GM19240 (cell line): ENCODE measurements around the gene SCRN3.
A peak's percentile ranks its signal among the peaks of the same experiment; 100 is the strongest.
"Not testable (repeated sequence)": the region's sequence is repeated elsewhere in the genome, so short reads cannot be mapped to it uniquely, and the experiment has no call there.

Experiments
- DNase-seq: peaks from one replicate; pipeline ENCODE4 v3.0.0; 2011; ENCODE audit warnings: low spot score; ENCODE audit not compliant: insufficient read length

Gene SCRN3, protein sequence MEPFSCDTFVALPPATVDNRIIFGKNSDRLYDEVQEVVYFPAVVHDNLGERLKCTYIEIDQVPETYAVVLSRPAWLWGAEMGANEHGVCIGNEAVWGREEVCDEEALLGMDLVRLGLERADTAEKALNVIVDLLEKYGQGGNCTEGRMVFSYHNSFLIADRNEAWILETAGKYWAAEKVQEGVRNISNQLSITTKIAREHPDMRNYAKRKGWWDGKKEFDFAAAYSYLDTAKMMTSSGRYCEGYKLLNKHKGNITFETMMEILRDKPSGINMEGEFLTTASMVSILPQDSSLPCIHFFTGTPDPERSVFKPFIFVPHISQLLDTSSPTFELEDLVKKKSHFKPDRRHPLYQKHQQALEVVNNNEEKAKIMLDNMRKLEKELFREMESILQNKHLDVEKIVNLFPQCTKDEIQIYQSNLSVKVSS

DNA sequence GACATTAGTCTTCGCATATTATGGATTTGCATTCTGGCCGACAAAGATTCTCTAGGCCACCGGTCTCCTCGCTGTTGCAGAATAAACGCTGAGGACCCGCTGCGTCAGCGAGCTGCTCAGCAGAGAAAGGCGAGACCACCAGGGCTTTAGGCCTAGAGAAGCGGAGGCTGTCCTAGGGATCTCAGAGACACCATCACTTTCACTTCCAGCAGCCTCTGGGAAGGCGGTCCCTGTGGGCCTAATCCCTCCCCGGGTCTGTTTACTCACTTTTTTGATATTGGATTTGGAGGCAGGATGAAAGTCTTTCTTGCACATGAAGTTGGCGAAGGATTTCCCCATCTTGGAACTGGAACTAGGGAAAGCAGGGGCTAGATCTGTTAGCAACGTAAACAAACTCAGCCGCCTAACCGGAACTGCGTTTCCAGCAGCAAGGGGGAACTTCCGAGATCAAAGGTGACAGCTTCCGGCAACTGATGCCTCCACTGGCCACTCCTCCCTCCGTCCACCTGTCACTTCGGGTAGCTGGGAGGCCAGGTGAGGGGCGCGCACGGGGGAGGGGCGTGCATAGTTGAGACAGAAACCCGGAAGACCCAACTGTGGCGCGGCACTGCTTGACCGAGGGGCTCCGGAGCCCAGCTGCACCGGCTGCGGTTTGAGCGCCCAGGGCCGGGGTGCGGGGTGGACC is at the start of gene SCRN3:
SCRN3 (plus strand) TSS at position 447 of the 685 bp plus-strand sequence. CDS start 2,554 bp downstream, outside the sequence.
- peak; percentile 74 for DNase-seq

DNA sequence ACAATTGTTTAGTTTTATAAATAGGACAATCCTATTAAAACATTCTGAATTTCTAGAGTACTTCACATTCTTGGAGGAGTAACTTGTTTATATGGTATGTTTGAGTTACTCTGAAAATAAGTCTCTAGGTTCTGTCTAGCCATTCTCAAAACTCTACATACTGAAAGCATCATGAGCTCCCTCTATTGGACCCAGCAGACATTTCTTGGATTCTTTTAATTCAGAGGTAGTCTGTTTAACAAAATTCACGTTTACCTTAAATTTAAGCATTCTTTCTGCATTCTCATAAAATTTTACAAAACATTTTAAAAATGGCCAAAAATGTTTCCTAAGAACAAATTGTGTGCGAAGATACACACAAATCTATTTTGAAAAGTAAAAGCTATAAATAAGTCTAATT is 45.5 kb upstream of the SCRN3 start:
- no peak for DNase-seq

DNA sequence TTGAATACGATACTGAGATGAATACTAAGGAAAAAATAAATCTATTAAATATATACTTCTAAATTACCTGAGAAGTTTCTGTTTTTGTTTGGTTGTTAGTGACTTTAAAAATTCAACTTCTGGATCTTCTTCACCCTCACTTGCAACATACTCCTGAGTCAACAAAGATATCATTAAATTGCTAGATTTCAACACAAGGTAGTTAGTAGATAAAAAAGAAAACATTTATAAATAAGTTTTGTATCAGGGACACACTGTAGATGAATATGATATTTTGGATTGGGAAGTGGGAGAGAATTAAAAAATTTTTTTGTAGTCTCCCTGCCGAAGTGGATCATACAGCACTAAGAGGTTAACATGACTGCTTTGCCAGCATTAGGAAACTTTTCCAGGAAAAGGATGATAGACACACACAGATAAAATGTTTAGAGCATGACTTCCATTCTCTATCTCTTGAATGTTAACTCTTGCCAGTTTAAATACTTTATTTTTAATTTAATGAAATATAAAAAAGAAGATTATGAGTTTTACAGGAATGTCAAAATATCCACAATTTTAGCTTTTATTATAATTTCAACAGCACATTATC is 44.8 kb upstream of the SCRN3 start:
- no peak for DNase-seq

DNA sequence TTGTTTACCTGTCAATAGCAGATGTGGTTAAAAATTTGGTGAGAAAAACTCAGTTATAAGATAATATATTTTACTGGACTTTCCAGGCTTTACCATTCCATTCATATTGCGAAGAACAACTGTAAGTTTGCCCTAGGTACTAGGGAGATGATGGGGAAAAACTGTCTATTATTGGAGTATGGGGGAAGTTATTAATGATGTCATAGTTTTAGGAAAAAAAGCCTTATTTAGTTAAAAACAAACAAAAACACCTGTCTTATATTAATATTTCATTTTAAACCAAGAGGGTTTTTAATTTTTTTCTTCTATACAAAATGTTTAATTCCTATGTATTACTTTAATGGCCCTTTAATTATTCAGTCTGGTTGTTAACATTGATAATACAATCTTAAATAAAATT is 42.5 kb upstream of the SCRN3 start:
- no peak for DNase-seq

DNA sequence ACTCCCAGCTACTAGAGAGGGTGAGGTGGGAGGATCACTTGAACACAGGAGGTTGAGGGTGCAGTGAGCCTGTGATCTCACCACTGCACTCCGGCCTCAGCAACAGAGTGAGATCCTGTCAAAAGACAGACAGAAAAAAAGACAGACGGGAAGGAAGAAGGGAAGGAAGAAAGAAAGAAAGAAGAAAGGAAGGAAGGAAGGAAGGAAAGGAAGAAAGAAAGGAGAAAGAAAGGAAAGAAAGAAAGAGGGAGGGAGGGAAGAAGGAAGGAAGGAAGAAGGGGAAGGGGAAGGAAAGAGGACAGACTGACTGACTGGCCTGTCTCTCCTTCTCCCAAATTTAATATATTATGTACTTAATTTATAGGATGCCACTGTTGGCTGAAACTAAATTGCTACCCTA is 39.2 kb upstream of the SCRN3 start:
- DNase-seq, result no peak

DNA sequence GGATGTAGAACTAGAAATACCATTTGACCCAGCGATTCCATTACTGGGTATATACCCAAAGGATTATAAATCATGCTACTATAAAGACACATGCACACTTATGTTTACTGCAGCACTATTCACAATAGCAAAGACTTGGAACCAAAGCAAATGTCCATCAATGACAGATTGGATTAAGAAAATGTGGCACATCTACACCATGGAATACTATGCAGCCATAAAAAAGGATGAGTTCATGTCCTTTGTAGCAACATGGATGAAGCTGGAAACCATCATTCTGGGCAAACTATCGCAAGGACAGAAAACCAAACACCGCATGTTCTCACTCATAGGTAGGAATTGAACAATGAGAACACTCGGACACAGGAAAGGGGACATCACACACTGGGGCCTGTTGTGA is 35.9 kb upstream of the SCRN3 start:
- DNase-seq, result not testable (repeated sequence)

DNA sequence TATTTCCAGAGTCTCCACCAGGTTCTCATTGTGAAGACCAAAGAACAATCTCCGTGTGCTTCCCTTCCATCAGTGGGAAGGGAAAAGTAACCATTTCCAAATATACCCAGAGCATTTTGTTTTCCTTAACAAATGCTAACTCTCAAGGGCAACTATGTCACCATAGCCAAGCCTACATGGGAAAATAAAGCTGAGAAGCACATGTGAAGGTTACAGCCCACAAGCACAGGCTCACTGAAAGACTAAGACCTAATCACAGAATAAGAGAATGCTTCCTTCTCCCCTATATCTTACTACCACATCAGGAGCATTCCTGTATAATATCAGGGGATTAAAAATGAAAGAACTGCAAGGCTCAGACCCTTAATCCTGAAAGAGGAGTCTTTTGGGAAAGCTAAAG is 32.6 kb upstream of the SCRN3 start:
- no peak for DNase-seq

DNA sequence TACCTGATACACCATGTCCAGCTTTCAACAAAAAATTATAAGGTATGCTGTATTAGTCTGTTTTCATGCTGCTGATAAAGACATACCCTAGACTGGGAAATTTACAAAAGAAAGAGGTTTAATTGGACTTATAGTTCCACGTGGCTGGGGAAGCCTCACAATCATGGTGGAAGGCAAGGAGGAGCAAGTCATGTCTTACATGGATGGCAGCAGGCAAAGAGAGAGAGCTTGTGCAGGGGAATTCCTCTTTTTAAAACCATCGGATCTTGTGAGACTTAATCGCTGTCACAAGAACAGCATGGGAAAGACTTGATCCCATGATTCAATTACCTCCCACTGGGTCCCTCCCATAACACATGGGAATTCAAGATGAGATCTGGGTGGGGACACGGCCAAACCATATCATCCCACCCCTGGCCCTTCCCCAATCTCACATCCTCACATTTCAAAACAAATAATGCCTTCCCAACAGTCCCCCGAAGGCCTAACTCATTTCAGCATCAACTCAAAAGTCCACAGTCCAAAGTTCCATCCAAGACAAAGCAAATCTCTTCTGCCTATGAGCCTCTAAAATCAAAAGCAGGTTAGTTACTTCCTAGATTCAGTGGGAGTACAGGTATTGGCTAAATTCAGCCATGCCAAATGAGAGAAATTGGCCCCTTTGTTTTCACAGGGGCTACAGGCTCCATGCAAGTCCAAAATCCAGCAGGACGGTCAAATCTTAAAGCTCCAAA is 31.9 kb upstream of the SCRN3 start:
- DNase-seq, result not testable (repeated sequence)

DNA sequence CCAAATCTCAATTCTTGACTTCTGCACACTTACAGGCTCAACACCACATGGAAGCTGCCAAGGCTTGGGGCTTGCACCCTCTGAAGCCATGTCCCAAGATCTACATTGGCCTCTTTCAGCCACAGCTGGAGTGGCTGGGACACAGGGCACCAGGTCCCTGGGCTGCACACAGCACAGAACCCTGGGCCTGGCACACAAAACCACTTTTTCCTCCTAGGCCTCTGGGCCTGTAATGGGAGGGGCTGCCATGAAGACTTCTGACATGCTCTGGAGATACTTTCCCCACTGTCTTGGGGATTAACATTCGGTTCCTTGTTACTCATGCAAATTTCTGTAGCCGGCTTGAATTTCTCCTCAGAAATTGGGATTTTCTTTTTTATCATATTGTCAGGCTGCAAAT is 30.9 kb upstream of the SCRN3 start:
- DNase-seq, result no peak

DNA sequence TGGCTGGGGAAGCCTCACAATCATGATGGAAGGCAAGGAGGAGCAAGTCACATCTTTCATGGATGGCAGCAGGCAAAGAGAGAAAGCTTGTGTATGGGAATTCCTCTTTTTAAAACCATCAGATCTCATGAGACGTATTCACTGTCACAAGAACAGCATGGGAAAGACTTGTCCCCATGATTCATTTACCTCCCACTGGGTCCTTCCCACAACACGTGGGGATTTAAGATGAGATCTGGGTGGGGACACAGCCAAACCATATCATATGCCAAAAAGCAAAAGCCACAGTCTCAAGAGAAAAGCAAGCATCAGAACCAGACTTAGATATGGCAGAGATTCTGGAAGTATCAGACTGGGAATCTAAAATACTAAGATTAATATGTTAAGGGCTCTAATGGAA is 30.0 kb upstream of the SCRN3 start:
- DNase-seq, result no peak

DNA sequence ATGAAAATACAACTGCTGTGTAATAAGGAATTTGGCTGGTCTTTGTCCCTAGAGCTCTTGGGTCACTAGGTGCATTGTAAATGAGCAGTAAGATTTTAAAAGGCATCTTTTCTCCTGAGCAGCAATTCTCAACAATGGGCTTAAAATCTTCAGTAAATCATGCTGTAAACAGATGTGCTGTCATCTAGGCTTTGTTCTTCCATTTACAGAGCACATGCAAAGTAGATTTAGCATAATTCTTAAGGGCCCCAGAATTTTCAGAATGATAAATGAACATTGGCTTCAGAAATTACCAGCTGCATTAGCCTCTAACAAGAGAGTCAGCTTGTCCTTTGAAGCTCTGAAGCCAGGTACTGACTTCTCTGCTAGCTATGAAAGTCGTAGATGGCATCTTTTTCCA is 26.8 kb upstream of the SCRN3 start:
- DNase-seq, result no peak

DNA sequence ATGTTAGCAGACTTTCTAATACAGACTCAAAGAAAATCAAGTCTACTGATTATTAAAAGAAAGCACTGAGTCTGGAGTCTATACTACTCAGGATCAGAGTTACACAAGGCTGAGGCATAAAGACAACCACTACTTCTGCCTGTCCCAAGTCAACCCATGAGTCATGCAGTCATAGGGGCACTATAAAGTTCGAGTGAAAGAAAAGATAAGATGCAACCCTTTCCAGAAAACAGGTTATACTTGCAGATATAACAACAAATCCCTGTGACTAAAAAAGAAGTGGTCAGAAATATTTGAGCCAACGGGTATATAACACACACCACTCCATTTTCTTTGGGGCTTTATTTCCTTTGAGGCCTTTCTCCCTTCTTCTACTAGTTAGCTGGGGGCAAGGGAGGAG is 18.6 kb upstream of the SCRN3 start:
- no peak for DNase-seq

DNA sequence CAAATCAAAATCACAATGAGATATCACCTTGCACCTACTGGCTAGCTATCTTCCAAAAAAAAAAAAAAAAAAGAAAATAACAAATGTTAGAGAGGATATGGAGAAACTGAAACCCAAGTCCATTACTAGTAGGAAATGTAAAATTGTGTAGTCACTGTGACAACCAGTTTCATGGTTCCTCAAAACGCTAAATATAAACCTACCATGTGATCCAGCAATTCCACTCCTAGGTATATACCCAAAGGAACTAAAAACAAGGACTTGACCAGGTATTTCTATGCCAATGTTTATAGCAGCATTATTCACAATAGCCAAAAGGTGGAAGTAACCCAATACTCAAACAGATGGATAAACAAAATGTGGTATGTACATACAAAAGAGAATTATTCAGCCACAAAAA is 11.7 kb upstream of the SCRN3 start:
- no peak for DNase-seq

DNA sequence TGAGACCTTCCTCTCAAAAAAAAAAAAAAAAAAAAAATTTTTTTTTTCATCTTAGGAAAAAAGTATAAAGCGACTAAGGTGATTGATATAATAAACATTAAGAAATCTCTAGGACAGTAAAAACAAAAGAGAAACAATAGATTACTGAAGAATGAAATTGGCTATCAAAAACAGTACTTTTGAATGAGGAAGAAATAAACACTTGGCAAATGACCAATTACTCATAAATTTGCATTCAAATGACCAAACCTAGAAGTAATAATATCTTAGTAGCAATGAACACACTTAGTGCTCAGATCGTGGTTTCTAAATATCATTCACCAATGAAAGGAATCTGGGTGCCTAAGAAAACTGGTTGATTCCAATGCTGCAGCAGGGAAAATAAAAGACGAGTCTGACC is 10.3 kb upstream of the SCRN3 start:
- DNase-seq, result no peak

DNA sequence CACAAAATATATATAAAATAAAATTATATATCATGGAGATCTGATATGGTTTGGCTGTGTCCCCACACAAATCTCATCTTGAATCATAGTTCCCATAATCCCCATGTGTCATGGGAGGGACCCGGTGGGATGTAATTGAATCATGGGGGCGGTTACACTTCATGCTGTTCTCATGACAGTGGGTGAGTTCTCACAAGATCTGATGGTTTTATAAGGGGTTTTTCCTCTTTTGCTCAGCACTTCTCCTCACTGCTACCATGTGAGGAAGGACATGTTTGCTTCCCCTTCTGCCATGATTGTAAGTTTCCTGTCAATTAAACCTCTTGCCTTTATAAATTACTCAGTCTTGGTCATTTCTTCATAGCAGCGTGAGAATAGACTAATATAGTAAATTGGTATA is 6.8 kb upstream of the SCRN3 start:
- not testable (repeated sequence) for DNase-seq

DNA sequence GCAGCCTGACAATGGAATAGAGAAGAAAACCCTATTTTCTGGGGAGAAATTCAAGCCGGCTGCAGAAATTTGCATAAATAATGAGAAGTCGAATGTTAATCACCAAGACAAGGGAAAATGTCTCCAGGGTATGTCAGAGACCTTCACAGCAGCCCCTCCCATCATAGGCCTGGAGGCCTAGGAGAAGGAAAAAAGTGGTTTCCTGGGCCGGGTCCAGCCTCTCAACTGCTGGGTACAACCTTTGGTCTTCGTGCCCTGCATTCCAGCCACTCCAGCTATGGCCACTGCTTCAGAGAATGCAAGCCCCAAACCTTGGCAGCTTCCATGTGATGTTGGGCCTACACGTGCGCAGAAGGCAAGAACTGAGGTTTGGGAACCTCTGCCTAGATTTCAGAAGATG is 6.0 kb upstream of the SCRN3 start:
- DNase-seq, result no peak

DNA sequence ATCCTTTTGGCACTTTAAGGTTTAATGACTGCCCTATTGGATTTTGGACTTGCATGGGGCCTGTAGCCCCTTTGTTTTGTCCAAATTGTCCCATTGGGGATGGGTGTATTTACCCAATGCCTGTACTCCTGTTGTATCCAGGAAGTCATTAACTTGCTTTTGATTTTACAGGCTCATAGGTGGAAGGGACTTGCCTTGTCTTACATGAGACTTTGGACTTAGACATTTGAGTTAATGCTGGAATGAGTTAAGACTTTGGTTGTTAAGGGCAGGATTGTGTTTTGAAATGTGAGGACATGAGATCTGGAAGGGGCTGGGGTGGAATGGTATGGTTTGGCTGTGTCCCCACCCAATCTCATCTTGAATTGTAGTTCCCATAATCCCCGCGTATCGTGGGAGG is 5.2 kb upstream of the SCRN3 start:
- not testable (repeated sequence) for DNase-seq

DNA sequence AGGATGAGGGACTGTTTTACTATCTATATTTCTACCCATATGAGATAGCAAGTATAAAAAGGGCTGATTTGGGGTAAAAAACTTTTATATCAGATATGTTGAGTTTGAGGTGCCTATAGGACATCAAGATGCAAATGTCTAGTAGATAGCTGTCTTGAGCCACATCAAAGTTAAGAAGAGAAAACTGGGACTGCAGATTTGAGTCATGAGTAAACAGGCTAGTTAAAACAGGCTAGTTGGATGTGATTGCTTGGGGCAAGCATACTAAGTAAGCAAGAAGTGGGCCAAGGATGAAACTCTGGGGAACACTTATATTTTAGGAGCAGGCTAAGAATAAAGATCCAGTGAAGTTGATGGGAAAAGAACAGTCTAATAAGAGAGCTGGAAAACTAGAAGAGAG is 2.8 kb upstream of the SCRN3 start:
- DNase-seq, result no peak

DNA sequence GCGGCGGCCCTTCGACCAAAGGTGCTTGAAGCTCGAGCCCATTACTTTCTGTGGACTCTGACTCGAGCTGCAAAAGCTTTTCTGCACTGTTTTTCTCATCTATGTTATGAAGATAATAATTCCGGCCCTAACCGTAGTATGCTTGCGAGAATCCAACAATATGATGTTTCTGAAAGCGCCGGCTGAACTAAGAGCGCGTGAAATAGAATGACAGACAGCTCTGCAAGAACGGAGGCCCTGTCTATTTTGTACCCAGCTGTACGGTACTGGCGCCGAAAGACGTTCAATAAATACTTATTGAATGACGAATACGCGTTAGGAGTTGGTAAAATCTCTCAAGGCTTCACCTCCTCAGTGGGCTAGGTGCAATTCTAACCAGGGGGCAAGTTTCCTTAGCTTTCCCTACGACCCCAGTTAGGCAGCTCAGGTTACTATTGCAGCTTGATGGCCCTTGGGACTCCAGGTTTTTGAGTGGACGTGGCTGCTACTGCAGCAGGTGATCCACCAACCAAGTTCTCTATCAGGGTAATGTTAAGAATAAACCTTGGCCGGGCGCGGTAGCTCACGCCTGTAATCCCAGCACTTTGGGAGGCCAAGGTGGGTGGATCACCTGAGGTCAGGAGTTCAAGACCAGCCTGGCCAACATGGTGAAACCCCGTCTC is 570 bp downstream of the SCRN3 start:
- no peak for DNase-seq

DNA sequence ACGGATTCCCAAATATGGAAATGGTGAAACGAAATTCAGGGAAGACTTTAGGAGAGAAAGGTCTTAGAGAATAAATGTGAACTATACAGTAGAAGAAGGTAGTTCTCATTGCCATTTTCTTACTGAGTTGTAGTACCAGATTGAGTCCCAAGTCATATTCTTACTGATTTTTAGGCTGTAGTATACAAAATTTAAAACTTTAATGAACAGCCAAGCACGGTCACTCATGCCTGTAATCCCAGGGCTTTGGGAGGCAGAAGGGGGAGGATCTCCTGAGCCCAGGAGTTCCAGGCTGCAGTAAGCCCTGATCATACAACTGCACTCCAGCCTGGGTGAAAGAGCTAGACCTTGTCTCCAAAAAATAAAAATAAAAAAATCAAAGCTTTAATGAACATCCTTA is 2.2 kb downstream of the SCRN3 start:
- no peak for DNase-seq

DNA sequence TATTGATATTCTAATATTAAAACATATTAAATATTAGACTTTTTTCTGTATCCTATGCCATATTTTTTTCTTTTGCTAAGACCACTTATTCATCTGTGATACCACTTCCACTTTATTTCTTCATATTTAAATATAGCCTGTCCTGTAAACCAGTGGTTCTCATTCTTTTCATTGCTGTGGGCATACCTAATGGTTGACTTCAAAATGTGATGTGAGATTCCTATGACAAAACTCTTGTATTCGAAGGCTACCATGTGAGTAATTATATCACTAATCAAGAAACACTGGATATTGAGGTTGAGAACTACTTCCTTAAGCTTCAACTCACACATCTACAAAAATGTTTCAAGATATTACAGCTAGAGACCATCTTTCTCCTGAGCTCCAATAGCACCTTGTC is 3.6 kb downstream of the SCRN3 start:
- no peak for DNase-seq
